ENCODE results near the gene CCDC97.
A peak's percentile ranks its signal among the peaks of the same experiment; 100 is the strongest.

The CCDC97 gene

GRCh38 chr19:41309180-41310032 is 566 bp upstream of the CCDC97 start:
- Histone ChIP-seq H4K20me1 (ENCODE audit: insufficient read depth, low read length, poor library complexity, severe bottlenecking) (peaks cover 19% of the 10 kb centered on the region), H3K9ac (ENCODE audit: low read depth, low read length, poor library complexity, severe bottlenecking) (peak overlapping the region; percentile 95), H3K4me1 (ENCODE audit: insufficient read depth, low read length, poor library complexity, severe bottlenecking) (peaks cover 43% of the 10 kb centered on the region), H3K79me2 (ENCODE audit: insufficient read depth, low read length) (peaks cover 48% of the 10 kb centered on the region), H3K9me2 (replicated peaks; ENCODE audit: low read depth, low read length) (no peaks in the 10 kb centered on the region), H3K4me3 (ENCODE audit: low read length, poor library complexity, severe bottlenecking) (peak overlapping the region; percentile 98), H2AFZ (ENCODE audit: low read length) (peak overlapping the region; percentile 78; the same call in 1 of the 2 replicates), H3K4me2 (ENCODE audit: low read depth, low read length, poor library complexity, severe bottlenecking) (peak overlapping the region; percentile 97), H3K9me3 (ENCODE audit: insufficient read depth, low read depth, low read length) (no peaks in the 10 kb centered on the region), H3K27me3 (ENCODE audit: insufficient read depth, low read length, poor library complexity, severe bottlenecking) (no peaks in the 10 kb centered on the region), H3F3A (ENCODE audit: low read depth) (peaks cover 6% of the 10 kb centered on the region; the same call in 1 of the 2 replicates), H3K36me3 (ENCODE audit: insufficient read depth, low read length) (peaks cover 48% of the 10 kb centered on the region)
- TF ChIP-seq CTCF (conservative IDR thresholded peaks at IDR 0.05; ENCODE audit: low read length): no peak
- no peak for TF ChIP-seq EZH2phosphoT487 (IDR thresholded peaks at IDR 0.05; ENCODE audit: borderline replicate concordance)

- TF ChIP-seq EZH2phosphoT487 (IDR thresholded peaks at IDR 0.05; ENCODE audit: borderline replicate concordance) (no peak), CTCF (conservative IDR thresholded peaks at IDR 0.05; ENCODE audit: low read length) (no peak)
- peak overlapping the region; percentile 98 for H3K4me3 ChIP-seq (ENCODE audit: low read length, poor library complexity, severe bottlenecking)
- H3K79me2 ChIP-seq (ENCODE audit: insufficient read depth, low read length): peaks cover 51% of the 10 kb centered on the region
- peaks cover 31% of the 10 kb centered on the region; the same call in 1 of the 2 replicates for H3K36me3 ChIP-seq (ENCODE audit: insufficient read depth, low read length)
- H2AFZ ChIP-seq (ENCODE audit: low read length): no peak overlapping the region
- H3K27me3 ChIP-seq (ENCODE audit: insufficient read depth, low read length, poor library complexity, severe bottlenecking): no peaks in the 10 kb centered on the region
- H3K9ac ChIP-seq (ENCODE audit: low read depth, low read length, poor library complexity, severe bottlenecking): peak overlapping the region; percentile 95
- no peaks in the 10 kb centered on the region for H3K9me3 ChIP-seq (ENCODE audit: insufficient read depth, low read depth, low read length)
- peaks cover 39% of the 10 kb centered on the region for H3K4me1 ChIP-seq (ENCODE audit: insufficient read depth, low read length, poor library complexity, severe bottlenecking)
- H3K4me2 ChIP-seq (ENCODE audit: low read depth, low read length, poor library complexity, severe bottlenecking): peak overlapping the region; percentile 97
- H4K20me1 ChIP-seq (ENCODE audit: insufficient read depth, low read length, poor library complexity, severe bottlenecking): peaks cover 15% of the 10 kb centered on the region
- peaks cover 6% of the 10 kb centered on the region; the same call in 1 of the 2 replicates for H3F3A ChIP-seq (ENCODE audit: low read depth)
- no peaks in the 10 kb centered on the region for H3K9me2 ChIP-seq (replicated peaks; ENCODE audit: low read depth, low read length)
These were observed 1.1 kb downstream of the CCDC97 start for GRCh38 chr19:41311072-41311471.

- Histone ChIP-seq H3K9ac (ENCODE audit: low read depth, low read length, poor library complexity, severe bottlenecking) (peak overlapping the region; percentile 95), H3K36me3 (ENCODE audit: insufficient read depth, low read length) (peaks cover 27% of the 10 kb centered on the region; the same call in 1 of the 2 replicates), H3F3A (ENCODE audit: low read depth) (peaks cover 3% of the 10 kb centered on the region; the same call in 1 of the 2 replicates), H3K4me1 (ENCODE audit: insufficient read depth, low read length, poor library complexity, severe bottlenecking) (peaks cover 34% of the 10 kb centered on the region), H3K9me2 (replicated peaks; ENCODE audit: low read depth, low read length) (no peaks in the 10 kb centered on the region), H3K79me2 (ENCODE audit: insufficient read depth, low read length) (peaks cover 51% of the 10 kb centered on the region), H3K4me2 (ENCODE audit: low read depth, low read length, poor library complexity, severe bottlenecking) (peak overlapping the region; percentile 97), H3K4me3 (ENCODE audit: low read length, poor library complexity, severe bottlenecking) (peak overlapping the region; percentile 98), H4K20me1 (ENCODE audit: insufficient read depth, low read length, poor library complexity, severe bottlenecking) (peaks cover 15% of the 10 kb centered on the region), H3K9me3 (ENCODE audit: insufficient read depth, low read depth, low read length) (no peaks in the 10 kb centered on the region), H2AFZ (ENCODE audit: low read length) (no peak overlapping the region), H3K27me3 (ENCODE audit: insufficient read depth, low read length, poor library complexity, severe bottlenecking) (no peaks in the 10 kb centered on the region)
- TF ChIP-seq EZH2phosphoT487 (IDR thresholded peaks at IDR 0.05; ENCODE audit: borderline replicate concordance) (no peak), CTCF (conservative IDR thresholded peaks at IDR 0.05; ENCODE audit: low read length) (no peak)
These were observed 1.6 kb downstream of the CCDC97 start for GRCh38 chr19:41311613-41312012.

Measured in Loucy (cell line).